Uterus (tissue), 2 donors: ENCODE results near the gene COBLL1.

Source experiments
- CTCF ChIP-seq, 4 experiments: fragments of 200-600 bp in 2 of 4; fragments of 450-650 bp in 2 of 4; sonication (generic) in 2 of 4; IDR thresholded peaks; one replicate each; pipeline ENCODE4 v1.5.1; 2016 to 2019; ENCODE audit warnings: antibody characterized with exemption in 4 of 4, mild to moderate bottlenecking in 2 of 4, moderate library complexity in 1 of 4
- POLR2A ChIP-seq, 2 donors: fragments of 450-650 bp; IDR thresholded peaks; one replicate each; pipeline ENCODE4 v1.6.1; 2016; ENCODE audit warnings: antibody characterized with exemption in 2 of 2, mild to moderate bottlenecking in 1 of 2, moderate library complexity in 1 of 2

GRCh38 chr2:164811819-164812218 is 29.8 kb downstream of the COBLL1 start:
- TF ChIP-seq CTCF (IDR thresholded peaks at IDR 0.05) (no peak), POLR2A (IDR thresholded peaks at IDR 0.05) (no peak)
